MM.1S (cell line): ENCODE measurements around the gene DLG5.

Experiments
- CTCF ChIP-seq: fragments of 300-600 bp; sonication (generic); IDR thresholded peaks from 2 replicates; pipeline ENCODE4 v1.5.1; 2016; ENCODE audit warnings: antibody characterized with exemption, low read length, mixed read lengths
- EZH2 ChIP-seq: fragments of 300-600 bp; sonication (generic); optimal IDR thresholded peaks from 2 replicates; pipeline ENCODE3; 2017; ENCODE audit warnings: low read depth, mild to moderate bottlenecking, antibody characterized with exemption, low read length, mixed read lengths

- TF ChIP-seq CTCF (no peak), EZH2 (no peak)
These were observed 6.1 kb downstream of the DLG5 start for GRCh38 chr10:77920495-77920894.
